Sigmoid colon (tissue), 4 donors: ENCODE measurements around the gene MCC.

Experiments
- EP300 ChIP-seq, 4 donors: sonication (generic); formaldehyde crosslinking; IDR thresholded peaks; one replicate each; pipeline ENCODE4 v1.6.1; 2017; ENCODE audit warnings: antibody characterized with exemption in 4 of 4
- POLR2A ChIP-seq, 2 donors: fragments of 450-650 bp; IDR thresholded peaks; one replicate each; pipeline ENCODE4 v1.6.1; 2016; ENCODE audit warnings: antibody characterized with exemption in 2 of 2, mild to moderate bottlenecking in 2 of 2, moderate library complexity in 2 of 2
- POLR2AphosphoS5 ChIP-seq, 4 donors: sonication (generic); formaldehyde crosslinking; IDR thresholded peaks; one replicate each; pipeline ENCODE4 v1.6.1; 2017; ENCODE audit warnings: antibody characterized with exemption in 4 of 4

GRCh38 chr5:113221294-113222176 lies 266.7 kb downstream of the MCC start:
- TF ChIP-seq POLR2AphosphoS5 (IDR thresholded peaks at IDR 0.05) (no peak), EP300 (IDR thresholded peaks at IDR 0.05) (no peak), POLR2A (IDR thresholded peaks at IDR 0.05) (no peak)
